ENCODE data around the gene SIGLEC6.
A peak's percentile ranks its signal among the peaks of the same experiment; 100 is the strongest.

The SIGLEC6 gene

DNA sequence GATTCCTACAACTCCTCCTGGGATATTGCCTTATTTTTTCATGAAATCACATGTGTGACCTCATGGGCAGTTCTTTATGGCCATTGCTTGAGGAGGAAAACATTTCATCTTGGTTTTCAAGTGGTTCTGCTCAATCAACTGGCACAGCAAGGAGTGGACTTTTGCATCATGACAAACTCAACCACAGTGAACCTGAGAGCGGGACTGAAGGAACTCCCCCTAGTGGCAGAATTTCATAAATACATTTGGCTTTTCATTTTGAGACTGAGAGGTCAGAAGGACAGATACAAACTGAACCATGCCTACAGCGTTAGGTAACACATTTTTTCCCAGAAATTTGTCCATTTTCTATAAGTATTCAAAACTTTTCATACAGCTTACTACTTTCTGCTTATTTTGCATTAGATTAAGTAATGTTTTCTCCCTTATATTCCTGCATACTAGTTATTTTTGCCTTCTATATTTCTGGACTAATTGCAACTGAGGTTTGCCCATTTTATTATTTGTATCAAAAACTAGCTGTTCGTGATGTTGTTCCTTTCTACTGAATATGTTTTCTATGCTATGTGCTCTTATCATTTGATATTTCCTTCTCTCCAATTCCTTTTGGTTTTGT, 16.5 kb downstream of the SIGLEC6 start:
- TF ChIP-seq, protein P1, sequence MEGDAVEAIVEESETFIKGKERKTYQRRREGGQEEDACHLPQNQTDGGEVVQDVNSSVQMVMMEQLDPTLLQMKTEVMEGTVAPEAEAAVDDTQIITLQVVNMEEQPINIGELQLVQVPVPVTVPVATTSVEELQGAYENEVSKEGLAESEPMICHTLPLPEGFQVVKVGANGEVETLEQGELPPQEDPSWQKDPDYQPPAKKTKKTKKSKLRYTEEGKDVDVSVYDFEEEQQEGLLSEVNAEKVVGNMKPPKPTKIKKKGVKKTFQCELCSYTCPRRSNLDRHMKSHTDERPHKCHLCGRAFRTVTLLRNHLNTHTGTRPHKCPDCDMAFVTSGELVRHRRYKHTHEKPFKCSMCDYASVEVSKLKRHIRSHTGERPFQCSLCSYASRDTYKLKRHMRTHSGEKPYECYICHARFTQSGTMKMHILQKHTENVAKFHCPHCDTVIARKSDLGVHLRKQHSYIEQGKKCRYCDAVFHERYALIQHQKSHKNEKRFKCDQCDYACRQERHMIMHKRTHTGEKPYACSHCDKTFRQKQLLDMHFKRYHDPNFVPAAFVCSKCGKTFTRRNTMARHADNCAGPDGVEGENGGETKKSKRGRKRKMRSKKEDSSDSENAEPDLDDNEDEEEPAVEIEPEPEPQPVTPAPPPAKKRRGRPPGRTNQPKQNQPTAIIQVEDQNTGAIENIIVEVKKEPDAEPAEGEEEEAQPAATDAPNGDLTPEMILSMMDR (IDR thresholded peaks at IDR 0.05; ENCODE audit: extremely low read depth, insufficient read depth, missing control alignments) = peak; percentile 80
- in situ Hi-C loops (cut with MboI; ENCODE audit: low pct_unique_long_range_greater_than_20kb, low sequenced_read_pairs, unreplicated experiment) = no loop called here
- DNase-seq (ENCODE audit: low spot score) = peak; percentile 69

DNA sequence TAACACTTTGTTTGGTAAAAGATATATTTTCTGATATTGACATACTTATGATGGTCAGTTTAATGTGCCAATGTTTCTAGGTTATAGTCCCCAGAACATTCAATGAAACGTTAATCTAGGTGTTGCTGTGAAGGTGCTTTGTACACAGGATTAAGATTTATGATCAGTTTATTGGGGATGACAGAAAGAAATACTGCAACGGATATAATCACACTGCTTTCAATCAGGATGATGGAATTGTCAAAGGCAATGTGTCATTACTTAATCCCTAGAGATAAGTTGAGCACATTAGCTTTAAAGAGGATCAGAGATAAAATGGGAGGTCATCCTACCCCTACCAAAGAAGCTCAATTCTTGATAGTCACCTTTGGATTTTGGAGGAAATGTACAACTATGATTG, 17.5 kb downstream of the SIGLEC6 start:
- in situ Hi-C loops (cut with MboI; ENCODE audit: low pct_unique_long_range_greater_than_20kb, low sequenced_read_pairs, unreplicated experiment) = no loop called here
- no peak for DNase-seq (ENCODE audit: low spot score)
- TF ChIP-seq, protein P1 (IDR thresholded peaks at IDR 0.05; ENCODE audit: extremely low read depth, insufficient read depth, missing control alignments) = no peak

DNA sequence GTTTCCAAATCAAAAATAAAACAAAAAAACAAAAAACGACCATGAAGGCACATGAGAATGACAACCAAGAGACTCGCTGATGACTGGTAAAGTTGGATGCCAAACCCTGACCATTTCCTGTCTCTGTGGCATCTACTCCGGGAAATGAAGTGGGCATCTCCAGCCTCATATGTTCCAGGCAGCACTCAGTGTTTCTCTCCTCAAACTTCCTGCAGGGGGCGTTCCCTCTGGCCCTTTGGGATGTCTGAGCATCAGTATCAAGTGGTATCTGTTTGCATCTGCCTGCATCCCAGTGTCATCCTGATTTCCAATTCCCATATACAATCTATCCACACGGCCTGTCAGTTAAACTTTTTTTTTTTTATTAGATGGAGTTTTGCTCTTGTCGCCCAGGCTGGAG, 20.1 kb downstream of the SIGLEC6 start:
- in situ Hi-C loops (cut with MboI; ENCODE audit: low pct_unique_long_range_greater_than_20kb, low sequenced_read_pairs, unreplicated experiment) = no loop called here
- TF ChIP-seq, protein P1 (IDR thresholded peaks at IDR 0.05; ENCODE audit: extremely low read depth, insufficient read depth, missing control alignments) = peak; percentile 31
- DNase-seq (ENCODE audit: low spot score) = no peak

DNA sequence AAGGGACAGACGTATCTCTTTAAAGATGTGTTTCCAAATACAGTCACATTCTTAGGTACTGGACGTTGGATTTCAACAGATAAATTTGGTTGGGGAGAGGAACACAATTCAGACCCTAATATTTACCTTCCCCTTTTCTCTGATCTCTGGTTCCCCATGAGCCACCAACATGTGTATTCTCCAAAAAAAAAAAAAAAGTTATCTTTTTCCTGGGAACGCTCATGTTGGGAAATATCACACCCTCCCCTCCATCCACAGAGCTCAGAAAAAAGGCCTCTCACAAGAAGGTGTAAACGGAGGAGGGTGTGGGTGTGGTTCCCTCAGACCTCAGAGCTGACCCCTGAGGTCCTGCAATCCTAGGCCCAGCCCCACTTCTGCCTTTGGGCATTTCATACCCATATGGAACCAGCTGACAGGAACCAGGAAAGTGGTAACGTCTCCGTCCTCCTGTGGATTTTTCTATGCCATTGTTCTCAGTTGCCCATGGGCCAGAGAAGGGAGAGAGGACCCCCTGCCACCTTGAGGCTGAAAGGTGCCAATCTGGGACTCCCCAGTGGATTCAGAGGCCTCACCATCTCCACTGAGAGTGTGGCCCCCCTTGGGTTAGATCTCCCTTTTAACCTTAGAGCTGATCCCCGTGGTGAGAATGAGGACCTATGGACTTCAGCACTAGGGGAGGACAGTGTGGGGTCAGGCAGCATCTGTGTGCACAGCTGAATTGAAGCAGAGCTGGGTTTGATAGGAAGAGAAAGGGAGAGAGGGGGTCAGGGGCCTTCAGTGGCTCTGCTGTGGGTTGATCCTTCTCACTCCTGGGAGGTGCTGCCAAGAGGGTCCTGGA, 21.4 kb downstream of the SIGLEC6 start:
- no peak for DNase-seq (ENCODE audit: low spot score)
- in situ Hi-C loops (cut with MboI; ENCODE audit: low pct_unique_long_range_greater_than_20kb, low sequenced_read_pairs, unreplicated experiment) = no loop called here
- TF ChIP-seq, protein P1 (IDR thresholded peaks at IDR 0.05; ENCODE audit: extremely low read depth, insufficient read depth, missing control alignments) = no peak

DNA sequence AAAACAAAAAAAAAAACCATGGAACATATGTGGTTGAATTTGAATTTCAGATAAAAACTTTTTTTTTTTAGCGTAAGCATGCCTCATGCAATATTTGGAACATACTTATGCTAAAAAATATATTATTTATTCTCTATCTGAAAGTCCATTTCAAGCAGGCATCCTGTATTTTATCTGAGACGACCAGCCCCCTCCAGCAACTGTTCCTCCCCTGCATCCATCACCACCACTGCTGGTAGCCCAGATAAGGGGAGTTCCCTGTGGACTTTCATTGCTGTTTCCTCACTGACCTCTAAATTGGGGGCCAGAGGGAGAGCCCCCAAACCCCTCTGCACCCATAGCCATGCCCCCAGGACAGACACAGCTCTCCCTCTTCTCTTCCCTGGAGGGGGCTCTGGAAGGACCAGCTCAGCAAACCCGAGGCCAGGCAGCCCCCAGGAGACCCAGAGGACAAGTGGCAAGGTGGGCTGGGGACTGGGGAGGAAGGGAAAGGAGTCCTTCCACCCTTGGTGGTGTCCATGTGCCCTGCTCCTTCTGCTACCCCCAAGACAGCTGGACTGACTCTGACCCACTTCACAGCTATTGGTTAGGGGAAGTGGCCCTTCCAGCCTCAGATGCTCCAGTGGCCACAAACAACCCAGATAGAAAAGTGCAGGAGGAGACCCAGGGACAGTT, 23.3 kb downstream of the SIGLEC6 start:
- TF ChIP-seq, protein P1 (IDR thresholded peaks at IDR 0.05; ENCODE audit: extremely low read depth, insufficient read depth, missing control alignments) = no peak
- in situ Hi-C loops (cut with MboI; ENCODE audit: low pct_unique_long_range_greater_than_20kb, low sequenced_read_pairs, unreplicated experiment) = no loop called here
- no peak for DNase-seq (ENCODE audit: low spot score)

DNA sequence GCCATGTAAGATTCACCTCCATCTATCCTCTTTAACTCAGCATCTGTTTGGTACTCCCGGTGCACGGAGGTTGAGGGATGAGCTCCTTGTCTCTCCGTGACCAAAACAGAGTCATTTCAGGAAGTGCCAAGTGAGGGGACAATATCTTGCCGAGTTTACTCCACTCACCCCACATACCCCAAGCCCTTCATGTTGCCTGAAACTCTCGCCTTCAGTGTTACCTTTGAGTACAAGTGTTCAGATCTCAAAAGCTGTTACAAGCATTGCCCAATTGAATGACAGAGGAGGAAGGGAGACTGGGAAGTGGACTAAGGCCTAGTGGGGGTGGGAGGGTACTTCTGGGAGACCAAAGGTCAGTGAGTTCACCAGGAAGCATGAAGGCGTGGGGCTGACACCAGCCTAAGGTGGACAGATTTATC, 23.8 kb downstream of the SIGLEC6 start:
- TF ChIP-seq, protein P1 (IDR thresholded peaks at IDR 0.05; ENCODE audit: extremely low read depth, insufficient read depth, missing control alignments) = no peak
- DNase-seq (ENCODE audit: low spot score) = no peak
- in situ Hi-C loops (cut with MboI; ENCODE audit: low pct_unique_long_range_greater_than_20kb, low sequenced_read_pairs, unreplicated experiment) = no loop called here

Measured in GM13977 (cell line).